IMR-90 (cell line): Measurements from ENCODE around the gene CADM2. TPM values are rescaled to one million over a fixed set of nuclear protein-coding genes. Genes with fewer than 3 reads are reported as not detected.

Experiments used
- ATAC-seq: fragments of 200-7000 bp; cut with Tn5 transposase; 2 replicates; pipeline ENCODE4 v1.9.1; 2020; ENCODE audit warnings: low read depth, mild to moderate bottlenecking, moderate library complexity
- BruUV-seq: library from RNA; stranded (reverse); fragments of 400-500 nt; replicated peaks from 2 replicates; lab custom pipeline; 2021; lab: Mats Ljungman, UMichigan
- CTCF ChIA-PET: fragments of 300-600 bp; formaldehyde crosslinking; extraction: SDS; loops from one replicate; lab custom pipeline; 2021; ENCODE audit warnings: antibody characterized with exemption; lab: Yijun Ruan, JAX
- POLR2A ChIA-PET: fragments of 300-600 bp; sonication (Branson Sonifier 250); formaldehyde crosslinking; loops from one replicate; lab custom pipeline; 2022; ENCODE audit warnings: antibody characterized with exemption; ENCODE audit not compliant: unreplicated experiment; lab: Charles Lee
- DNase-seq: peaks from one replicate; pipeline ENCODE4 v3.0.0; 2013
- H2AFZ ChIP-seq: replicated peaks from 2 replicates; pipeline ENCODE3; 2013; ENCODE audit warnings: low read length, mild to moderate bottlenecking; ENCODE audit not compliant: poor library complexity
- H2AK5ac ChIP-seq: 2 replicates; pipeline ENCODE4 v1.6.1; 2013; ENCODE audit warnings: low read depth, low read length, inconsistent platforms
- H2AK9ac ChIP-seq: replicated peaks from 2 replicates; pipeline ENCODE3; 2013; ENCODE audit warnings: mild to moderate bottlenecking, low read depth, low read length, moderate library complexity; ENCODE audit not compliant: poor library complexity
- H2BK120ac ChIP-seq: 2 replicates; pipeline ENCODE4 v1.6.1; 2013; ENCODE audit warnings: low read depth, low read length, inconsistent platforms
- H2BK15ac ChIP-seq: 3 replicates; pipeline ENCODE4 v1.6.1; 2013; ENCODE audit warnings: low read depth, low read length, inconsistent platforms
- H2BK20ac ChIP-seq: 2 replicates; pipeline ENCODE4 v1.6.1; 2013; ENCODE audit warnings: low read depth, mild to moderate bottlenecking, inconsistent platforms, low read length, moderate library complexity
- H2BK5ac ChIP-seq: 2 replicates; pipeline ENCODE4 v1.6.1; 2013; ENCODE audit warnings: mild to moderate bottlenecking, low read depth, low read length, inconsistent platforms; ENCODE audit not compliant: poor library complexity, severe bottlenecking
- H3K14ac ChIP-seq: replicated peaks from 2 replicates; pipeline ENCODE4 v1.6.1; 2013; ENCODE audit warnings: low read depth, low read length, inconsistent platforms
- H3K18ac ChIP-seq: 2 replicates; pipeline ENCODE4 v1.6.1; 2013; ENCODE audit warnings: low read depth, low read length, control low read depth
- H3K23ac ChIP-seq: 2 replicates; pipeline ENCODE4 v1.6.1; 2013; ENCODE audit warnings: low read depth, low read length, inconsistent platforms
- H3K27ac ChIP-seq: 2 replicates; pipeline ENCODE4 v1.5.1; 2013; ENCODE audit warnings: mild to moderate bottlenecking, control low read depth, low read length; ENCODE audit not compliant: insufficient read depth
- H3K27me3 ChIP-seq: 2 replicates; pipeline ENCODE4 v1.6.1; 2013; ENCODE audit warnings: low read length; ENCODE audit not compliant: control insufficient read depth, insufficient read depth
- H3K36me3 ChIP-seq: 2 replicates; pipeline ENCODE4 v1.6.1; 2013; ENCODE audit warnings: low read length, mixed read lengths; ENCODE audit not compliant: control insufficient read depth, insufficient read depth
- H3K4ac ChIP-seq: 2 replicates; pipeline ENCODE4 v1.6.1; 2013; ENCODE audit warnings: low read depth, low read length, inconsistent platforms
- H3K4me1 ChIP-seq: 2 replicates; pipeline ENCODE4 v1.6.1; 2013; ENCODE audit warnings: low read length, mixed read lengths; ENCODE audit not compliant: control insufficient read depth, insufficient read depth
- H3K4me2 ChIP-seq: 2 replicates; pipeline ENCODE4 v1.6.1; 2013; ENCODE audit warnings: low read depth, mild to moderate bottlenecking, control low read depth, low read length, moderate library complexity
- H3K4me3 ChIP-seq: 2 replicates; pipeline ENCODE4 v1.5.1; 2013; ENCODE audit warnings: low read depth, mild to moderate bottlenecking, control low read depth, low read length, moderate library complexity; ENCODE audit not compliant: insufficient read depth
- H3K56ac ChIP-seq: 2 replicates; pipeline ENCODE4 v1.6.1; 2013; ENCODE audit warnings: low read length, inconsistent platforms; ENCODE audit not compliant: insufficient read depth; ENCODE audit errors: extremely low read depth
- H3K79me1 ChIP-seq, 2 experiments: 2 replicates each; pipeline ENCODE4 v1.6.1; 2013; ENCODE audit warnings: low read length in 2 of 2, inconsistent platforms in 1 of 2, low read depth in 1 of 2
- H3K9ac ChIP-seq: 2 replicates; pipeline ENCODE4 v1.6.1; 2013; ENCODE audit warnings: low read depth, low read length, control low read depth
- H3K9me1 ChIP-seq: 2 replicates; pipeline ENCODE4 v1.6.1; 2013; ENCODE audit warnings: low read length, inconsistent platforms; ENCODE audit not compliant: insufficient read depth
- H3K9me3 ChIP-seq: 2 replicates; pipeline ENCODE4 v1.6.1; 2013; ENCODE audit warnings: low read length; ENCODE audit not compliant: control insufficient read depth, insufficient read depth
- H4K20me1 ChIP-seq: 2 replicates; pipeline ENCODE4 v1.6.1; 2013; ENCODE audit warnings: low read length, inconsistent platforms; ENCODE audit not compliant: insufficient read depth
- H4K5ac ChIP-seq: 2 replicates; pipeline ENCODE4 v1.6.1; 2013; ENCODE audit warnings: mild to moderate bottlenecking, low read depth, low read length, control low read depth
- H4K8ac ChIP-seq, 2 experiments: 2 replicates each; pipeline ENCODE4 v1.6.1; 2013; ENCODE audit warnings: low read depth in 2 of 2, low read length in 2 of 2, control low read depth in 1 of 2, inconsistent platforms in 1 of 2
- H4K91ac ChIP-seq: 2 replicates; pipeline ENCODE4 v1.6.1; 2013; ENCODE audit warnings: low read depth, low read length, inconsistent platforms; ENCODE audit not compliant: insufficient read depth
- CEBPB ChIP-seq: IDR thresholded peaks from 2 replicates; pipeline ENCODE4 v1.6.1; 2012; ENCODE audit warnings: low read depth, low read length, improper control_type of control experiment
- CHD1 ChIP-seq: IDR thresholded peaks from 2 replicates; pipeline ENCODE4 v1.6.1; 2012; ENCODE audit warnings: low read depth, low read length, improper control_type of control experiment
- MAFK ChIP-seq: IDR thresholded peaks from 2 replicates; pipeline ENCODE4 v1.6.1; 2012; ENCODE audit warnings: low read depth, low read length, improper control_type of control experiment
- RAD21 ChIP-seq: IDR thresholded peaks from 2 replicates; pipeline ENCODE4 v1.6.1; 2012; ENCODE audit warnings: low read length, improper control_type of control experiment
- WGBS, 2 experiments: methylation state at CpG; one replicate each; pipeline versions ENCODE4 v1.1.5 to v1.1.7; 2013; ENCODE audit warnings: missing lambda C conversion rate in 2 of 2; ENCODE audit not compliant: insufficient read length in 1 of 2; ENCODE audit errors: extremely low coverage in 2 of 2; 5-methylcytosine and 5-hydroxymethylcytosine counted together
- dilution Hi-C: fragments of 300-500 bp; cut with HindIII; formaldehyde crosslinking; loops from one replicate; pipeline ENCODE4 v1.14.3; 2018; ENCODE audit warnings: low sequenced_read_pairs; ENCODE audit not compliant: unreplicated experiment
- in situ Hi-C: fragments of 300-500 bp; cut with MboI; formaldehyde crosslinking; loops from 3 replicates; pipeline ENCODE4 v1.14.3; 2019; ENCODE audit warnings: low sequenced_read_pairs, inconsistent platforms, mixed read lengths
- intact Hi-C: fragments of 100-400 bp; cut with micrococcal nuclease; formaldehyde crosslinking; loops from 2 replicates; pipeline ENCODE4 v1.10.0; 2022
- polyA plus RNA-seq, 3 experiments: library from polyadenylated mRNA; depleted of rRNA; stranded (reverse); fragments of >200 nt; gene quantifications; 2 replicates each; pipeline ENCODE4 v1.2.3, GENCODE V29; 2012; ENCODE audit warnings: low replicate concordance in 1 of 3
- total RNA-seq: library from RNA; depleted of rRNA; stranded (reverse); fragments of >200 nt; gene quantifications from 2 replicates; pipeline ENCODE4 v1.2.3, GENCODE V29; 2012

The CADM2 gene
- total and polyA plus RNA-seq, 2 of the 4 experiments (the other 2 are of a cell fraction), result not detected

GRCh38 chr3:84977021-84977420 is 18.2 kb downstream of the CADM2 start:
- Histone ChIP-seq H4K8ac (no peak overlapping the region), H3K9me1 (no peaks in the 10 kb centered on the region), H2AK5ac (no peak overlapping the region), H3K4me2 (no peak overlapping the region), H3K18ac (no peak overlapping the region), H3K9me3 (no peaks in the 10 kb centered on the region), H3K36me3 (no peaks in the 10 kb centered on the region), H4K5ac (no peak overlapping the region), H3K4me3 (no peak overlapping the region), H2AFZ (no peak overlapping the region), H2BK5ac (no peak overlapping the region), H3K56ac (no peak overlapping the region), H3K27me3 (no peaks in the 10 kb centered on the region), H2BK15ac (no peak overlapping the region), H3K14ac (no peak overlapping the region), H4K91ac (no peak overlapping the region), H3K9ac (no peak overlapping the region), H3K23ac (no peak overlapping the region), H3K27ac (no peak overlapping the region), H3K79me1 (no peaks in the 10 kb centered on the region), H4K20me1 (no peaks in the 10 kb centered on the region), H3K4me1 (no peaks in the 10 kb centered on the region), H2BK120ac (no peak overlapping the region), H2AK9ac (no peak overlapping the region), H2BK20ac (no peak overlapping the region), H3K4ac (no peak overlapping the region)
- intact Hi-C loops (loop anchor here (10.0 kb wide), 1 partner anchor 378 kb away; no protein-coding TSS in a partner anchor), in situ Hi-C loops (no loop called here), dilution Hi-C loops (no loop called here)
- ChIA-PET POLR2A (no interaction called here), CTCF (no interaction called here)
- TF ChIP-seq MAFK (peak; percentile 50), CEBPB (no peak), RAD21 (no peak), CHD1 (no peak)
- no peak for ATAC-seq
- DNase-seq, result no peak
- BruUV-seq, result no TSS peak
- no CpG with 5 or more reads among the region's 1 CpG for WGBS, 2 experiments
